Breast epithelium (tissue), 3 donors: ENCODE results near the gene PSMA3.

Experiments
- POLR2A ChIP-seq: fragments of 450-650 bp; IDR thresholded peaks from one replicate; pipeline ENCODE4 v1.6.1; 2016; ENCODE audit warnings: antibody characterized with exemption, mild to moderate bottlenecking, moderate library complexity
- TF ChIP-seq, protein P1 (sequence below), 3 donors: fragments of 450-650 bp; IDR thresholded peaks; one replicate each; pipeline ENCODE4 v1.5.1; 2016 to 2017; ENCODE audit warnings: antibody characterized with exemption in 3 of 3, mild to moderate bottlenecking in 3 of 3, moderate library complexity in 3 of 3

DNA sequence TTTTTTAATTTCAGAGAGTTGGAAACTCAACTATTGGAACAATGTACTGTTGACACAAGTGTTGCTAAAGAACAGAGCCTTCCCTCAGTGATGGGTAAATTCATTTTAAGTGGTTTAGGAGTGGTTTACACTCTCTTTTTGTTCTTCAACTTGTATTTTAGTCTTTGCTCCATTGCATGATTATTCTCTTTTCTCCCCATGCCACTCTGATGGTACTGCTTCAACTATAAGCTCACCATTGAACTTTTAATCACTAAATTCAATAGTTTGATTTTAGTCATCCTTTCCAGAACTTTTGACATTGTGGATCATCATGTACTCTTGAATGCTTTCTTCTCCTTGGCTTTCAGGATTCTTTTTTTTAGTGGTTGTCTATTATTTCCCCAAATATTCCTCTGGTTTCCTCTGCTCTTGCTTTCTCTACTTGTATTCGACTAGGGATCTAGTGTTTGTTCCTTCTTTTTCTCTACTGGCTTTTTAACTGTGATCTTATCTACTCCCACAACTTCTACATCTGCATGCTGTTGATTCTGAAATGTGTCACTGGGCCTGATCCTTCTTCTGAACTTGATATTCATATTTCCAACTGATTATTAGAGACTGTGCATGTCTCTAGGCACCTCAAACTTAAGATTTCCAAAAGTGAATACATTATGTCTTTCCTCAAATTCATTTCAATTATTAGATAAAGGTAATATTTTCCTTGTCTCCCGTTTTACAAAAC is 29.3 kb upstream of the PSMA3 start:
- TF ChIP-seq, protein P1, sequence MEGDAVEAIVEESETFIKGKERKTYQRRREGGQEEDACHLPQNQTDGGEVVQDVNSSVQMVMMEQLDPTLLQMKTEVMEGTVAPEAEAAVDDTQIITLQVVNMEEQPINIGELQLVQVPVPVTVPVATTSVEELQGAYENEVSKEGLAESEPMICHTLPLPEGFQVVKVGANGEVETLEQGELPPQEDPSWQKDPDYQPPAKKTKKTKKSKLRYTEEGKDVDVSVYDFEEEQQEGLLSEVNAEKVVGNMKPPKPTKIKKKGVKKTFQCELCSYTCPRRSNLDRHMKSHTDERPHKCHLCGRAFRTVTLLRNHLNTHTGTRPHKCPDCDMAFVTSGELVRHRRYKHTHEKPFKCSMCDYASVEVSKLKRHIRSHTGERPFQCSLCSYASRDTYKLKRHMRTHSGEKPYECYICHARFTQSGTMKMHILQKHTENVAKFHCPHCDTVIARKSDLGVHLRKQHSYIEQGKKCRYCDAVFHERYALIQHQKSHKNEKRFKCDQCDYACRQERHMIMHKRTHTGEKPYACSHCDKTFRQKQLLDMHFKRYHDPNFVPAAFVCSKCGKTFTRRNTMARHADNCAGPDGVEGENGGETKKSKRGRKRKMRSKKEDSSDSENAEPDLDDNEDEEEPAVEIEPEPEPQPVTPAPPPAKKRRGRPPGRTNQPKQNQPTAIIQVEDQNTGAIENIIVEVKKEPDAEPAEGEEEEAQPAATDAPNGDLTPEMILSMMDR (IDR thresholded peaks at IDR 0.05) = no peak
- no peak for TF ChIP-seq POLR2A
